ENCODE results near the gene CBFA2T3.

- no peak for TF ChIP-seq EZH2 (IDR thresholded peaks at IDR 0.05; ENCODE audit: insufficient read depth, low read length)
- TF ChIP-seq CTCF (IDR thresholded peaks at IDR 0.05; ENCODE audit: insufficient read depth, low read depth, low read length) = no peak
Measured at GRCh38 chr16:88836791-88837190, 140.2 kb downstream of the CBFA2T3 start.

All from astrocyte (in vitro differentiated cells and primary cell).